ENCODE results near the gene NYAP2.

DNA sequence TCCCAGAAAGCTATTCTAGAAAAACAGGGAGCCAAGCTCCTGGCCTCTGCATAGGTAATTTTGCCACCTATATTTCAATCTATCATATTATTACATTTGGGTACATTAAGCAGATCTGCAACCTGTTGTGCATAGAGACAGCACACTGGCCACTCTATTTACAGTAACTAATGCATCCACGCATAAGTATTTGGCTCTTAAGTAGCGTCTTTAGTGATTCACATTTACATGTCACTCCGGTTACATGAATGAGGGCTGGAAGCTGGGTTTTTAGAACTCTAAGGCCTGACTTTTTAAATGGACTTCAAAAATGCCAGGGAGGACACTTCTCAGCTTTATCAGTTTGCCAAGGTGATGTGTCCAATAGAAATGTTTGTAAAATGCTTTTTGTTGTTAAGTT is 97.7 kb downstream of the NYAP2 start:
- TF ChIP-seq, protein P1, sequence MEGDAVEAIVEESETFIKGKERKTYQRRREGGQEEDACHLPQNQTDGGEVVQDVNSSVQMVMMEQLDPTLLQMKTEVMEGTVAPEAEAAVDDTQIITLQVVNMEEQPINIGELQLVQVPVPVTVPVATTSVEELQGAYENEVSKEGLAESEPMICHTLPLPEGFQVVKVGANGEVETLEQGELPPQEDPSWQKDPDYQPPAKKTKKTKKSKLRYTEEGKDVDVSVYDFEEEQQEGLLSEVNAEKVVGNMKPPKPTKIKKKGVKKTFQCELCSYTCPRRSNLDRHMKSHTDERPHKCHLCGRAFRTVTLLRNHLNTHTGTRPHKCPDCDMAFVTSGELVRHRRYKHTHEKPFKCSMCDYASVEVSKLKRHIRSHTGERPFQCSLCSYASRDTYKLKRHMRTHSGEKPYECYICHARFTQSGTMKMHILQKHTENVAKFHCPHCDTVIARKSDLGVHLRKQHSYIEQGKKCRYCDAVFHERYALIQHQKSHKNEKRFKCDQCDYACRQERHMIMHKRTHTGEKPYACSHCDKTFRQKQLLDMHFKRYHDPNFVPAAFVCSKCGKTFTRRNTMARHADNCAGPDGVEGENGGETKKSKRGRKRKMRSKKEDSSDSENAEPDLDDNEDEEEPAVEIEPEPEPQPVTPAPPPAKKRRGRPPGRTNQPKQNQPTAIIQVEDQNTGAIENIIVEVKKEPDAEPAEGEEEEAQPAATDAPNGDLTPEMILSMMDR (conservative IDR thresholded peaks at IDR 0.05 in 1 of 2, IDR thresholded peaks at IDR 0.05 in 1 of 2; ENCODE audit: extremely low read depth in 1 of 2, insufficient read depth in 1 of 2, low read depth in 1 of 2, low read length in 2 of 2) = no peak
- TF ChIP-seq EZH2 (IDR thresholded peaks at IDR 0.05; ENCODE audit: borderline replicate concordance, low read length) = no peak
